ENCODE data around the gene SUGP2.
A peak's percentile ranks its signal among the peaks of the same experiment; 100 is the strongest.

Gene SUGP2

GRCh38 chr19:19059018-19059836, 25.9 kb upstream of the SUGP2 start:
- DNase-seq: no peak

GRCh38 chr19:19057720-19058119, 24.4 kb upstream of the SUGP2 start:
- no peak for DNase-seq

GRCh38 chr19:19057317-19057716, 24.0 kb upstream of the SUGP2 start:
- no peak for DNase-seq

GRCh38 chr19:19056636-19057275, 23.4 kb upstream of the SUGP2 start:
- DNase-seq: no peak

DNA sequence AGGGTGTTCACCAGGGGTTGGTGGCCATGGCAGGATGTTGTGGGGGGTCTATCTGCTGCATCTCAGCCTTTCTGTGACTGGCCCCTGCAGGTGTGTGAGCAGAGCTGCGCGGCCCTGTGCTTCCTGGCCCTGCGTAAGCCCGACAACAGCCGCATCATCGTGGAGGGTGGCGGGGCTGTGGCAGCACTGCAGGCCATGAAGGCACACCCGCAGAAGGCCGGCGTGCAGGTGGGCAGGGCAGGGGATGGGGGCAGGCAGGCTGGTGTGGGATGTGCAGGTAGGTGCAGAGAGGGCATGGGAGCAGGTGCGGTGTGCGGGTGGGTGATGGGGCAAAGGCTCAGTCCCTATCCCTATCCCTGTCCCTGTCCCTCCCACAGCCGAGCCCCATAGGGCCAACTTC, 22.4 kb upstream of the SUGP2 start:
- no peak for DNase-seq

DNA sequence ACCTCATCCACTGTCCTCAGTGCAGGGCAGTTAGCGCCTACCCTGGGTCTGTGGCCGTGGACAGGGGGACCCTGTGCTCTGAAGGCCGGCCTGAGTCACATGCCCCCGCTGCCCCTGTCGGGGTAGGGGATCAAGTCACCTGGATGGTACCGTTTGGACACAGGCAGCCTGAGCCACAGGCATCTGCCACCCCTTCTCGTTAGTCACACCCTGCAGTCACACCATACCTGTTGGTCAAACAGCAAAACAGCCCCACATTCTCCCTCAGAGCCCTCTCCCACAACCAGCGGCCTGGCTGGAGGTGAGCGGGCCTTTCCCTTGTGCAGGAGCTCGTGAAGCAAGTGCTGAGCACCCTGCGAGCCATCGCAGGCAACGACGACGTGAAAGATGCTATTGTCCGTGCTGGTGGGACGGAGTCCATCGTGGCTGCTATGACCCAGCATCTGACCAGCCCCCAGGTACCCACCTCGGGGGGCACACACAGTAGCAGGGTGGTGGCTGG, 21.7 kb upstream of the SUGP2 start:
- DNase-seq: no peak

GRCh38 chr19:19054315-19054938, 21.1 kb upstream of the SUGP2 start:
- DNase-seq: no peak

DNA sequence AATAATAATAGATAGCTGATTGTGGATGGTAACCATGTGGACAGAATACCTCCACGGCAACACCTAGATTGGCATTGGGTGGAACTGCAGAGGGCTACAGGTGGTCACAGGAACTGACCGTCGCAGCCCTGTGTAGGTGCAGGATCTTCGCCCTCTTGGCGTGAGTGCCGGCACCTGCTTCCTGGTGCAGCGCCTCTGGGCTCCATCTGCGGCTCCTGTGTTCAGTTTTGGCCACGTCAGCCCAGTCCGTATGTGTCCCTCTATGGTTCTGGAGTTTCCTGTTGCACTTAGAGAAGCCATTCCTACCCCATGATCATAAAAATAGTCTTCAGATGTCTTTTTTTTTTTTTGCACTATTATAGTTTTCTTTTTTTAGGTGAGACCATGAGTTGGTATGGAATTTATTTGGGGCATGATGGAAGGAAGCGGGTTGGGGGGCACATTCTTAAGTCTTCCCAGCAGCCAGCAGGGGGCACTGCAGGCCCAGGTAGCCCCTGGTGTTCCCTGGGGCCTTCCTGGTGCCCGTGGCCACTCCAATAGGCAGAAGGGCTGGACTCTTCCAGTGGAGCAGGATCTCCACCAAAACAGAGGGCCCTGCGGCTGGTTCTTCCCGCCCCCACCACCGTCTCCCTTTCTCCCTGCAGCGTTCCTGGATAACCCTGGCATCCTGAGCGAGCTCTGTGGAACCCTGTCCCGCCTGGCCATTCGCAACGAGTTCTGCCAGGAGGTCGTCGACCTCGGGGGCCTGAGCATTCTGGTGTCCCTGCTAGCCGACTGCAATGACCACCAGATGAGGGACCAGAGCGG, 20.4 kb upstream of the SUGP2 start:
- peak; percentile 39 for DNase-seq

GRCh38 chr19:19052921-19053320, 19.6 kb upstream of the SUGP2 start:
- no peak for DNase-seq

- DNase-seq: no peak
Measured at GRCh38 chr19:19051478-19052213, 18.3 kb upstream of the SUGP2 start.

- DNase-seq: no peak
Measured at GRCh38 chr19:19050731-19051130, 17.4 kb upstream of the SUGP2 start.

DNA sequence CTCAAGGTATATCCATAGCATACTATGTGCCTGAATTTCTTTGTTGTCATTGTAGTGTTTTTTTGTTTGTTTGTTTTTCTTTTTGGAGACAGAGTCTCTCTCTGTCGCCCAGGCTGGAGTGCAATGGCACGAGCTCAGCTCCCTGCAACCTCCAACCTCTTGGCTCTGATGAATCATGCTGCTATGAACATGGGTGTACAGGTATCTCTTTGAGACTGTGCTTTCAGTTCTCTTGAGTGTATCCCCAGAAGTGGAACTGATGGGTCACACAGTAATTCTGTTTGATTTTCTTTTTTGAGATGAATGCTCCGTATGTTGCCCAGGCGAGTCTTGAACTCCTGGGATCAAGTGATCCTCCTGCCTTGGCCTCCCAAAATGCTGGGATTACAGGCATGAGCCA, 16.8 kb upstream of the SUGP2 start:
- no peak for DNase-seq

DNA sequence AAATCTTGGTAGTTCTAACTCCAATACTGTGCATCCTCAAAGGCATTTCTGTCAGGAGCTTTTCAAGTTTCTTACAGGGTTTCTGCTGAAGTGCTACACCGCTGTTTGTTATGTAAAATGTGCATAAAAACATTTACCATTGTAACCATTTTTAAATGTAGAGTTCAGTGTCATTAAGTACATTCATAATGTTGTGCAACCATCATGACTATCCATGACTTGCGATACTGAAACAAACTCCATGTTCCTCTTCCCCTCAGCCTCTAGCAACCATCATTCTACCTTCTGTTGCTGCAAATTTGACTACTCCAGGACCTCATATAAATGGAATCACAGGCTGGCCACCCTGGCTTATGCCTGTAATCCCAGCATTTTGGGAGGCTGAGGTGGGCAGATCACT, 16.1 kb upstream of the SUGP2 start:
- no peak for DNase-seq

GRCh38 chr19:19043881-19044280, 10.6 kb upstream of the SUGP2 start:
- no peak for DNase-seq

- DNase-seq: no peak
Measured at GRCh38 chr19:19043481-19043880, 10.2 kb upstream of the SUGP2 start.

GRCh38 chr19:19042732-19043280, 9.5 kb upstream of the SUGP2 start:
- no peak for DNase-seq

GRCh38 chr19:19040417-19040816, 7.1 kb upstream of the SUGP2 start:
- DNase-seq: no peak

DNA sequence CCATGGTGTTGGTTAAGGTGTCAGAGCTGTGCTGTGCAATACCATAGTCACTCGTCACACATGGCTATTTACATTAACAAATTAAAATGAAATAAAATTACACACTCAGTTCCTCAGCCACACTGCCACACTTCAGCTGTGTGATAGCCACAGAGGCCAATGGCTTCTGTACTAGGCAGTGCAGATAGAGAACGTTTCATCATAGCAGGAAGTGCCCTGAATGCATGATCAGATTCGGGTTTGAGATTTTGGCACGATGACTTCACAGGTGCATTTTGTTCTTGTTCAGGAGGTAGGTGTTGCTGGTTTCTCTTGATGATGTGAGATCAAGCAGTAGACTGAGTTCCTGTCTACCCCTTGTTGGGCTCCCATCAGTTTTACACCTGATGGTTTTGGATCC, 6.6 kb upstream of the SUGP2 start:
- no peak for DNase-seq

DNA sequence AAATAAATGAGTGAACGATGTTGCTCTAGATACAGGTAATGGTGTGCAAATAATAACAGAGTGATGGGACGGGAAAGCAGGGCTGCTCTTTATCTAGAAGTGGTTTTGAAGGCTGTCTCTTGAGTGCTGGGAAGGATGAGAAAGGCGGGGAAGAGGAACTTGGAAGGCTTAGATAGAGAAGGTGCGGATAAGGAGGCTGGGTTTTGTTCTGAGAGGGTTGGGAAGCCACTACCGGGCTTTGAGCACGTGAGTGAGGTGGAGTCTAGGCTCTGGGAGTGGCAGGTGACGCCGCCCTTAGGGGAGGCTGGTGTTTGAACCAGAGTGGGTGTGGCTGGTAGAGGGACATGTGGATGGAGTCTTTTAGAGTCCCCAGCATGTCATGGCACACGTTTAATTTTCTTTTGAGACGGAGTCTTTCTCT, 897 bp upstream of the SUGP2 start:
- peak; percentile 3 for DNase-seq

DNA sequence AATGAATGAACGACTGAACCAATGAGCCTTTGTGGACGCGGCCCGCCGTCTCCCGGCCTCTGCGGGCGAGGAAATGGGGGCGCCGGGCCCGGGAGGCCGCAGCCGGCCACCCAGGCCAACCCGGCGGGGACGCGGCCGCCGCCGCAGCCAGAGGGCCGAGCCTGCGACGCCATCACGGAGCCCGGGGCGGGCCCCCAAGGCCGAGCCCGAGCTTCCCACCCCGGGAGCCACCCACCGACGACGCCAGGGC, 216 bp downstream of the SUGP2 start:
- DNase-seq: no peak

- peak; percentile 86 for DNase-seq
Measured at GRCh38 chr19:19032420-19033175, 719 bp downstream of the SUGP2 start.

DNA sequence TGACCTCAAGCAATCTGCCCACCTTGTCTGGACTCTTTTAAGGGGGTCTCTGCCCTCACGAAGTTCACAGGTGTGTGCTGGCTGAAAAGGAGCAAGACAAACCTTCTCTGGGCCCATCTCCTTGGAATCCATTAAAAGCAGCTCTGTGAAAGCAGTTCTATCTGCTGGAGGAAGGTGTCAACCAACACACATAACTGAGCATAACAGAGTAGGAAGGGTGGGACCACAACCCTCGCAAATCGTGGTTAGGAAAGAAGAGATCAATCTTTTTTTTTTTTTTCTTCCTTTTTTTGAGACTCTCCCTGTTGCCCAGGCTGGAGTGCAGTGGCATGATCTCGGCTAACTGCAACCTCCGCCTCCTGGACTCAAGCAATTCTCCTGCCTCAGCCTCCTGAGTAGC, 1.4 kb downstream of the SUGP2 start:
- no peak for DNase-seq
